Pons (tissue), 1 donor: ENCODE results near the gene RNF144A.

Experiments
- DNase-seq: peaks from one replicate; pipeline ENCODE4 v3.0.0-alpha.2; 2016; ENCODE audit warnings: low spot score

The RNF144A gene

GRCh38 chr2:7022492-7023385 lies 105.5 kb downstream of the RNF144A start:
- peak; percentile 49 for DNase-seq

GRCh38 chr2:7023542-7023941 lies 106.3 kb downstream of the RNF144A start:
- DNase-seq: no peak

- DNase-seq: no peak
Measured at GRCh38 chr2:7024261-7024660, 107.0 kb downstream of the RNF144A start.

GRCh38 chr2:7025082-7025481 lies 107.9 kb downstream of the RNF144A start:
- DNase-seq: no peak

GRCh38 chr2:7026742-7027141 lies 109.5 kb downstream of the RNF144A start:
- DNase-seq: no peak

- DNase-seq: peak; percentile 35
Measured at GRCh38 chr2:7027411-7027810, 110.2 kb downstream of the RNF144A start.

- no peak for DNase-seq
Measured at GRCh38 chr2:7027956-7028655, 110.9 kb downstream of the RNF144A start.

- no peak for DNase-seq
Measured at GRCh38 chr2:7028846-7029245, 111.6 kb downstream of the RNF144A start.

GRCh38 chr2:7029291-7030059 lies 112.3 kb downstream of the RNF144A start:
- DNase-seq: peak; percentile 79

GRCh38 chr2:7030810-7031209 lies 113.6 kb downstream of the RNF144A start:
- DNase-seq: no peak

GRCh38 chr2:7031547-7032245 lies 114.5 kb downstream of the RNF144A start:
- DNase-seq: peak; percentile 41

- no peak for DNase-seq
Measured at GRCh38 chr2:7032371-7032770, 115.2 kb downstream of the RNF144A start.

GRCh38 chr2:7033136-7033960 lies 116.1 kb downstream of the RNF144A start:
- DNase-seq: no peak

- no peak for DNase-seq
Measured at GRCh38 chr2:7034303-7034702, 117.1 kb downstream of the RNF144A start.

GRCh38 chr2:7035884-7036283 lies 118.7 kb downstream of the RNF144A start:
- DNase-seq: no peak

- DNase-seq: peak; percentile 89
Measured at GRCh38 chr2:7037340-7038333, 120.4 kb downstream of the RNF144A start.

- DNase-seq: no peak
Measured at GRCh38 chr2:7040547-7040946, 123.3 kb downstream of the RNF144A start.

GRCh38 chr2:7041421-7041820 lies 124.2 kb downstream of the RNF144A start:
- DNase-seq: no peak

GRCh38 chr2:7043690-7044089 lies 126.5 kb downstream of the RNF144A start:
- no peak for DNase-seq
